ENCODE measurements around the gene XYLT1.
A peak's percentile ranks its signal among the peaks of the same experiment; 100 is the strongest.
"Not testable (repeated sequence)": the region's sequence is repeated elsewhere in the genome, so short reads cannot be mapped to it uniquely, and the experiment has no call there.

The XYLT1 gene

DNA sequence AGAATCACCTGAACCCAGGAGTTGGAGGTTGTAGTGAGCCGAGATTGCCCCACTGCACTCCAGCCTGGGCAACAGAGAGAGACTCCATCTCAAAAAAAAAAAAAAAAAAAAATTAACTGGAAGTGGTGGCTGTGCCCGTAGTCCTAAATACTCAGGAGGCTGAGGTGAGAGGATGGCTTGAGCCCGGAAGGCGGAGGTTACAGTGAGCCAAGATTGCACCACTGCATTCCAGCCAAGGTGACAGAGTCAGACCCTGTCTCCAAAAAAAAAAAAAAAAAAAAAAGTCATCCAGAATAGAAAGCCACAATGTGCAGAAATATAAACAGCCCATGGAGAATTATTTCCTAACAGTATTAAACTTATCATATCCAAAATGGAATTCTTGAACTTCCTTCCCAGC, 11.6 kb upstream of the XYLT1 start:
- not testable (repeated sequence) for DNase-seq

DNA sequence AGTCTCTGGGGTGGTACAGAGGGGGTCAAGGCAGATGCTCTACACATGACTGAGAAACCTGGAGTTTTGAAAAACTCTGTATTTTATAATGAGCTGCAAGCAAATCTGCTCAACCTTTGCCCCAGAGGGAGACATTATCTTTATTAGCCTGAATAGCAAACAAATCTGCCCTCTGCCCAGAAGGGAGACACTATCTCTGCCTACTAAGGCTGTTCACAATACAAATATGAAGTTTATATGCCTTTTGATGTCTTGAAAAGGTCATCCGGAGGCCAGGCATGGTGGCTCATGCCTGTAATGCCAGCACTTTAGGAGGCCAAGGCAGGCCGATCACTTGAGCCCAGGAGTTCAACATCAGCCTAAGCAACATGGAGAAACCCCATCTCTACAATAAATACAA, 11.0 kb upstream of the XYLT1 start:
- DNase-seq, result no peak

DNA sequence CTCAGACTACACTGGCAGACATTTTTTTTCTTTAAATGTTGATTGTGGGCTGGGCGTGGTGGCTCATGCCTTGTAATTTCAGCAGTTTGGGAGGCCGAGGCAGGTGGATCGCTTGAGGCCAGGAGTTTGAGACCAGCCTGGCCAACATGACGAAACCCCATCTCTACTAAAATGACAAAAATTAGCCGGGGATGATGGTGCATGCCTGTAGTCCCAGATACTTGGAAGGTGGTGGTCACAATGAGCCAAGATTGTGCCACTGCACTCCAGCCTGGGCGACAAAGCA, 6.4 kb upstream of the XYLT1 start:
- not testable (repeated sequence) for DNase-seq

DNA sequence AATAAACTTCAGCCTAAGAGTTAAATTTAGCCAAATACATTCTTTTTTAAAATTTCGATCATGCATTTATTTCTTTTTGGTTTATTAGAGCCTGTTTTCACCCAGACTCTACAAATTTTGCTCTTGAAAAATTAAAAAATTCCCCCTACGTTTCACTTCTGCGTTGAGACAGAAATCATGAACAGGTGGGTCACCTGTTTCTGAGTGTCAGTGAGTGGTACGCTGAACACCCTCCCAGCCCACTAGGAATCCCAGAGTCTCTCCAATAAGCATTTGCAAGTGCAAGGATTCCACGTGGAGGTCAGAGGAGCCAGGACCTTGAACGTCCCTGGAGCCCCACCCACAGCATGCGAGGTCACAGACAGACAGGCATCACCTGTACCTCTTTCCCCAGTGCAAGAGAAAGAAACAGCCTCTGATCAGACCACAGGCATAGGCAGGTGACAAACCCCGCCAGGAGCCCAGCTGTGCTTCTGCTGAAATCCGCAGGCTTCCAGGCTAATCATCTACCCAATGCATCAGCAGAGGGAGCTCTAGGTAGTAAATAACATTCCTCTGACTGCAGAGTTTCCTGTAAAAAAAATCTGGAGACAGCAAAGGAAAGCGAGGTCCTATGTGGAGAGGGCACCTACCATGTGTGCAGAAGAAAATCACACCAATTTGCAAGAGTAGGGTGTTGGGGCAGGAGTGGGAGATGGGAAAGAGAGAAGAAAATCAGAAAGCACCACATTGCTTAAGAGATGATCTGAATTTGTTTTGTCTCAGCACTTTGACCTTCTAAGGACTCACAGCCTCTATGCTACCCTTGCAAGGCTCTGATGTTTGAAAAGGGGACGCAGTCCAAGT, 5.9 kb upstream of the XYLT1 start:
- DNase-seq, result peak; percentile 76

DNA sequence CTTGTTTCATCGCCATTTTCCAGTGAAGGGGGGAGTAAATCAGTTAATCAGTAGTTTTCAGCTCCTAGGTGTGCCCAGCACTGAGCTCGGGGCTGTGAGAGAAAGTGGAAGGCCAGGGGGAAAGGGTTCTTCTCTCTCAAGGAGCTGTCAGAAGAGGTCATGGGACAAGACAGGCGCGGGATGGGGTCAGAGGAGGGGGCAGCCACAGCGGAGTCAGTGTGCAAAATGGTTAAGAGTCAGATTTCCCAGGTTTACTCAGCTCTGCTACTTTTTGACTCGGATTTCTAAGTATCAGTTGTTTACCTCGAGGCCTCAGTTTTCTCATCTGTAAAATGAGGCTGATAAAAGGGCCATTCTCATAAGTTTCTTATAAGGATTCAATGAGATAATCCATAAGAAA, 4.3 kb upstream of the XYLT1 start:
- DNase-seq, result no peak

DNA sequence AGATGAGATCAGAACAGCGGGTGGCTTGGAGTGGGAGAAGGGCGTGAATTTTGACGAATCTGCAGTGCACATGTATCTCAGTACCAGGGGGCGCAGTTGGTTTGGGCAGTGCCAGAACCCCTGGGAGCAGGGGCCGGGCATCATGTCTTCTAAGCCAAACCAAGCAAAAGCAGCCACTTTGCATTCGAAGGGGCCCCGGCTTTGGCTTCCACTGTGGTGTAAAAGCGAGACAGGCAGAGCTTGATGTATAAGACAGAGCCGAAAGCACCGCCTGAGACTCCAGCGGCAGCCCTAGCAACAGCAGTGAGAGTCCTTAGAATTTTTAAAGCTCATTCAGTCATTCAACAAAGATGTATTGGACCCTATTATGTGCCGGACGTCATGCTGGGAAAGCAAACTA, 3.8 kb upstream of the XYLT1 start:
- DNase-seq, result no peak

DNA sequence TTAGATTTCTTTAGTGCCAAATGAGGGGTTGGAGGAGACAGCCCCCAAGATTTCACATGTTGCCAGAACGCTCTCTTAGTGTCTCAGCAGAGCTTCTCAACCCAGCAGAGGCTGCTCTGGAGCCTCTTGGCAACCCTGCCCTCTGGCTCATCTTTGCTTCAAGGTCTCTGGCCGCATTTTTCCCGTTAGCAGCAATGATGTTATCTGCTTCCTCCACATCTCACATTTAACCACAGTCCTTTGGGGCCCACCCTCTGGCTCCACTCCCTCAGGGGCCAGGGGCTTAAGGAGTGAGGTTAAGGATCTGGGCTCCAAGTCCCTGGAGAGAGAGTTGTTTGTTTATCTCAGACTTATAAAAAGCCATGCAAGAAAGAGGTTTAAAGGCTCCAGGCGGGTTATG, 3.3 kb upstream of the XYLT1 start:
- DNase-seq, result no peak

DNA sequence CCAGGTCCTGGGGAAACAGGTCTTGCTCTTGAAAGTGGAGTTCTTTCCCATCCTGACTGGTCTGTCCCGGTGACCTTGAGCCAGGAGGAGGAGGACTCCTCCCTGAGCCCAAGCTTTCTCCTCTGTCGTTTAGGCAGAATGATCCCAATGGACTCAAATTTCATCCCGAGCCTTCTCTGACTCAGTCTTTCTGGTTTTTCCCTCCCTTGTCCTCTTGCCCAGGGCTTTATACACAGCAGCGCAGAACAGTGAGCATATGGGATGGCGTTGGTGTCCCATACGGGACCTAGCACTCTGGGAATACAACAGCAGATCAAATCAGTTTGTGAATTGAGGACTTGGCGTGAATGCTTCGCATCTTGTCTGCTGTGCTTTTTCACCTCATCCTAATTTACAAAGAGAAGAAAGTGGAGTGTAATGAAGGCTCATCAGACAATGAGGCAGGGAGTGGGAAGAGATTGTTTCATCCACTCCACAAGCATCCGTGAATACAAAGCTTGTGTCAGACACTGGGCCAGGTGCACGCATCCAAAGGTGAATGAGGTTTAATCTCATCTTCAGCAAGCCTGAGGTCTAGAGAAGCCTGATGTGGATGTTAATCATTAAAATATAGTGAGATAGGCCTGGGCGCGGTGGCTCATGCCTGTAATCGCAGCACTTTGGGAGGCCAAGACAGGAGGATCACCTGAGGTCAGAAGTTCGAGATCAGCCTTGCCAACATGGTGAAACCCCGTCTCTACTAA, 1.1 kb upstream of the XYLT1 start:
- DNase-seq, result no peak

DNA sequence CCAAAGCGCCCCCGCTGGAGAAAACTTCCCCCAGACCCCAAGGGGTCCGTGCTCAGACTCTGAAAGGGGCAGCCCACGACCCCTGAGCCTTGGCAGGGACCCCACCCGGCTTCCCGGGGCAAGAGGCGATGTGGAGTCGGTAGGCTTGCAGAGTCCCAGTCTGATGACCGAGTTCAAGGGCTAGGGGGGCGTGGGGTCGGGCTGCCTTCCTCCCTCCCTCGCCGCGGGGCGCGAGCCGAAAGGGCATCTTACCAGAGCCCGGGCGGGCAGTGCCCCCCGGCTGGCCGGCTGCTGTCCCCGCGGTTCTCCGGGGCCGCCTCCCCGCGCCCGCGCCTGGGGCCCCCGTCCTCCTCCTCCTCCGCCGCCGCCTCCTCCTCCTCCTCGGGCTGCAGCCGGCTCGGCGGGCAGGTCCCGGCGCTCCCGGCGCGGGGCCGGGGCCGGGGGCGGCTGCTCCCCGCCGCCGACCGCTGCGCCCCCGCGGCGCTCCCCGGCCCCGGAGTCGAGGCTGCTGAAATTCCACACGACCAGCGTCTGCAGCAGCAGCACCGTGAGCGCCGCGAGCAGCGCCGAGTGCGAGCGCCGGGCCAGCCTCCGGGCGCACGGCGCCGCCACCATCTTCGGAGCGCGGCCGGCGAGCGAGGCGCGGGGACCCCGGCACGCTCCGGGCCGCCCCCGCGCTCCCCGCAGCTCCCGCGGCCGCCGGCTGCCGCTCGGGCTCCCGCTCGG, 415 bp downstream of the XYLT1 start:
- no peak for DNase-seq

DNA sequence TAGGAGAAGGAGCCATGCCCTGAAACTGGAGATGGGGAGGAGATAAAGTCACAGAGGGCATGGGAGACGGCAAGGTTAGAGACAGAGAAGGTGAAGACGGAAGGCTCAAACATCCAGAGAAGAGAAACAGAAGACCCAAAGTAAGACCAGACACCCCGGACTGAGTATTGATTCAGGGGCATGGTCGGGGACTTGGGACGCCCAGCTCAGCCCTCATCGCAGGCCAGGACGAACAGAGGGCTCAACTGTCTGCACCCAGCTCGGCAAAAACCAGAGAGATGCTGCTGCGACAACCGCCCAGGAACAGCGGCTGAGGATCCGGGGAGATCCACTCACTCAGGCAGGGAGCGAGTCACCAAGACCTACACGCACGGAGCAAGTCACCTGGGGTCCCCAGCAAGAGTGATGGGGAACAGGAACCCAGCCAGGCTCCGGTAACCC, 999 bp downstream of the XYLT1 start:
- no peak for DNase-seq

DNA sequence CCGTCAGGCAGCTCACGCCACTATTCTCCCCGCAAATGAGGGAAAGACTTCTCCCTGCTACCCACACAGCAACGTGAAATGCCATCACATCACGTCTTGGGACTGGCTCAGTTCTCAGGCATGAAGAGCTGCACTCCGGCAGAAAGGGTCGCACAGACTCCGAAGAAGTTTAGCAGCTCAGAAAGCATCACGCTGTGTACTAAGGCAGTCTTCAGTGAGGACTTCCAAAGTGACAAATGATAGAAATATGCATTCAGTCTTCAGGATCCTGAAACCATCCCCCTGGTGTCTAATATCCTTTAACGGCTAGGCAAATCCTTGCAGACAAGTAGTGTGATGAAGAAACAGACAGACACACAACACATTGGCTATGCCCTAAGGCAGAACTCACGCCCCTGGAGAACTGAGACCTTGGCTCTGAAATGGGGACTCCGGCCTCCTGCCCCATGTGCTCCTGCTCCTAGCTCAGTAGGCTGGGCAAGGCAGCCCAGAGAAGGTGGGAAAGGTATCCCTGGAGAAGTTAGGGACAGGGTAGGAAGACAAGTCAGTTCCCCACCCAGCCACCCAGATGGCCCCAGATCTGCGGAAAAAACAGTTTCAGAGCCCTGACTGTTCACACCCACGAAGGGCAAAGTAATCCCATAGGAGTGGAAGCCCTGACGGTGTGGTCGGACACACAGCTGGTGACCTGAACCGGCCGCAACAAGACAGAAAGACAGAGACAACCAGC, 1.6 kb downstream of the XYLT1 start:
- DNase-seq, result no peak

DNA sequence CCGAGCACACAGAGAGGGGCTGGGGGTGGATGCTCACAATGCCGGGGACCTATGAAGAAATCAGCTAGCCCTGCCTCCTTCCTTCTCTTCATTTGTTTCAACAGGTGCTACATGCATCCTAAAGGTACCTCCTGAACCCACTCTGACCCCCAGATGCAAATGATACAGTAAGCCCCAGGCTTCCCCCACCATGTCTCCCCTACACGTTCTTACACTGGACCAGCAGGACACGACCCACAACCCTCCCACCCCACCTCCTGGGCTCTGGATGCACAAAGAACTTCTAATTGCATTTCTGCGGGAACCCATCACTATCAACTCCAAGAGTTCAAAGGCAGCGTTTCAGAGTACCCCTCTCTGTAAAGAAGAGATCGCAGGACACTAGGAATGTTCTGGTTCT, 2.1 kb downstream of the XYLT1 start:
- no peak for DNase-seq

DNA sequence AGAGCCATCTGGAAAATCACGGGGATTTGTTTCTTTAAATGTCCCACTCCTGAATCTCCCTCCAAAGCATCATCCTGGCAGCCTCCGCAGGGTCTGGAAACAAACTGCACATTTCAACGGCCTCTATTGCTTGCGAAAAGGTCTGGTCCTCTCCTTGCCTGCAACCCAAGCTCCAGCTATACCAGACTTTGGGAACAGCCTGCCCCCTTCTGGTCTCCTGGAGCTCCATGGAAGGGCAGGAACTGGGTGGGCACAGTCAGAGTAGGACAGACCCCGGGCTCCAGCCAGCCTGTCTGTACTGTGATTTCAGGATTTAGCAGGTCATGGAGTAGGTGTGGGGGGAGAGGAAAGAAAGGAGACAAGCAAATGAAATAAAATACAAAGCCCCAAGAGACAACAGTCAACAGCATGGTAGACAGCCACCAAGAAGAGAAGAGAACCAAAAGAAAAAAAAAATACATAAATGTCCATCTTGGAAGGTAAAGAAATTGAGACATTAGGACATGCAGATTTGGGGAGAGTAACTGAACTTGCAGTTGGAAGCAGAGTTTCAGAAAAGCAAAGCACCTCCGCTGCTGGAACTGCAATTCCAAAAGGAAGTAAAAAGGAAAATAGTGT, 2.7 kb downstream of the XYLT1 start:
- no peak for DNase-seq

DNA sequence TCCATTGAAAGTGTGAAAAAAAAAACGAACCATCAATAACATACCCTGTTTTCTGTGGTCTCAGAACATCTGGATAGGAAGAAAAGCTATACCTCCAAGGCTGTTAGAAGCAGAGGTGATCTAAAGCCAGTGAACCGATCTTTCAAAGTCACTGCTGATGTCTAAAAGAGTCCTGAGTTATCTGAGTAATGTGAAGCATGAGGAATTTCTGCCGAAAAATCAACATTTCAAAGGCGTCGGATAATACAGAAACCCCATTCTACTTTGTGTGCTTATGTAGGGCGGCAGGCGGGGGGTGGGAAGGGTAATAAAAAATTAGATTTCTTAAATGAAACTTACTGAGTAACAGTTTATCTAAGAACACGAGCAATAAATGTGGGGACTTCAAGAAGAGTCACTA, 3.9 kb downstream of the XYLT1 start:
- no peak for DNase-seq

DNA sequence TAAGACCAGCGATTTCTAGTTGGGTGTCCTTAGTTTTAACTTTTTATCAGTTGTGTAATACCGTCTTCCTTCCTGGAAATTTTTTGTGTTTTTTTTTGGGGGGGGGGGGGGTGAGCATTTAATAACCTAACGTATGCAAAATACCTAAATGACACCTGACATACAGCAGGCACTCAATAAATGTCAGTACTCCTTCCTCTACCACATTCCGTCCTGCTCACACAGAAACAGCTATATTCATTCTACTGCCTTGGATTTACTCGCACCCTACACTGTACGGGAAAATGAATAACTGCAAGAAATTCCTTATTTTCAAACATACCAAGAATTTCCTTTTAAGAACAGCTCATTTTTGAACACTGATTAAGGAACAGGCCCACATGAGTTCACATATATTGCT, 5.3 kb downstream of the XYLT1 start:
- no peak for DNase-seq

DNA sequence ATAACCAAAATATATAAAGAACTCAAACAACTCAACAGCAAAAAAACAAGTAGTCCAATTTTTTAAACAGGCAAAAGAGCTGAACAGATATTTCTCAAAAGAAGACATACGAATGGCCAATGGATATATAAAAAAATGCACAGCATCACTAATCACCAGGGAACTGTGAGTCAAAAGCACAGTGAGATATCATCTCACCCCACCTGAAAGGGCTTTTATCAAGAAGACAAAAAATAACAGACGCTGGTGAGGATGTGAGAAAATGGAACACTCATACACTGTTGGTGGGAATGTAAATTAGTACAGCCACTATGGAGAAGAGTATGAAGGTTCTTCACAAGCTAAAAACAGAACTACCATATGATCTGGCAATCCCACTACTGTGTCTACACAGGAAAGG, 7.4 kb downstream of the XYLT1 start:
- no peak for DNase-seq

DNA sequence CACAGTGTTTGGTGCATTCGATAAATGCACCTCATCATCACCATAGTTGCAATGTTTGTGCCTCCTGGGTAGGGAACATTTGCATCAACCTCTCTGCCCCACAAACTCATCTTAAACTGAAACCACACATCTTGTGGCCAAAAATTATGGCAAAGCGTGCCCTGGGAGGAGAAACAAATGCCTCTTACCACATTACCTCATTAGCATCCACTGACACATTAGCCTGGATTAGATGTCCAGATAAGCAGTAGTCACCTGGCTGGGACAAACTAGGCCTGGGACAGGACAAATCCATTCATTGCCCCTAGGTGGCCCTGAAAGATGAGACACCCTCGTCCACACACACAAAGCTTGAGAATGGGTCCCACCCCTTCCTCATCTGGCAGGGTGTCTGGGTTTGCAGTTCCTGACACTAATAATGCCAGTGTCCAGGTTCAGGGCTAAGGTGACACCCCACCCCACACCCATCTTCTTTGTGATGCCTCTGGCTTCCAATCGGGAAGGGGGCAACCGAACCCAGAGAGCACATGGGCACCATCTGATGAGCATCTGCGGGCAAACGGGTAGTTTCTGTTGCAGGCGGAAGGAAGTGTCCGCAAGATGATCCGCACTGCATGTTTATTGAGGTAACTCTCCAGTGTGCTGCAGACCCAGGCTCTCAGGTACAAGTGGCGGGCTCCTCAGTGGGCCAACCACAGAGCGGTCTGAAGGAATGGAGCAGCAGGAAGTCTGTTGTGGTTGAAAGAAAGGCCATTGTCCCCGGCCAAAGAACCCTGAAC, 8.6 kb downstream of the XYLT1 start:
- DNase-seq, result peak; percentile 40

DNA sequence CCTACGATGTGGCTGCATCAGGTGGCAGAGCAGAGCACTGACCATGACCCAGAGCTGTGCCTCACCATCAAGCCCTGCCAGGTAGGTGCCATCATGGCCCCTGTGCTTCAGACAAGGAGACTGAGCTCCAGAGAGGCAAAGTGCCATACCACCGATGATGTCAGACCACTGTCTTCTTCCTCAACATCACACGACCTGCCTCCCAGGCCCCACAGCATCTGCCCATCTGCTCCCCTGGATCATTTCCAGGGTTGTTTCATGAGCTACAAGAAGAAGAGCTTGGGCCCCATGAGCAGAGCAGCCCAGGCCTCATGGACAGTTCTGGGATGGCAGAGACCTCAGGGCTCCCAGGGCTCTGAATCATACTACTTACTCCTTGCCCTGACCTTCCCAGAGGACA, 9.9 kb downstream of the XYLT1 start:
- no peak for DNase-seq

DNA sequence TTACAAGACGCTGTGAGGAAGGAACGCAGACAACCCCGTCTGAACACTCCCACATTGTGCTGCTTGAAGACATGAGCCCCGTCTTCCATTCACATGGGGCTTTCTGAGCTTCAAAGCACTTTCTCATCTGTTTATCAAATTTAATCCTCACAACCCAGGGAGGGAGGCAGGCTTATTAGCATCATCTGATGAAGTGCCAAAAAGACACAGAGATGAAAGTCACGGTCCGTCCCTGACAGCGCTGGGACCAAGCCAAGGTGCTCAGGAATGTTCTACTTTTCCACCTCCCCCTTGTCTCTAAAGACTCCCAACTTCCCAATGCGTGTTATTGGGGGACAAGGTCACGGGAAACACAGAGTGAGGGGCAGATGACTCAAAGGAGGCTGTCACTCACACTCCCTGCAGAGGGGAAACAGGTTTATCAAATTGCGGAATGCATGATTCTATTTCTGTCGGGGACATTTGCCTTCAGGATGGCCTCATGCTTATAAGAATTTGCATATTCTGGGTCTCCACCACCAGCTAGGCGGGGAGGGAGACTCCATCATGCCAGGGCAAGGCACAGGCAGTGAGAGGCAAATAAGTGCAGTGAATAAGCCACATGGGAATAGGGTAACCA, 10.7 kb downstream of the XYLT1 start:
- no peak for DNase-seq

DNA sequence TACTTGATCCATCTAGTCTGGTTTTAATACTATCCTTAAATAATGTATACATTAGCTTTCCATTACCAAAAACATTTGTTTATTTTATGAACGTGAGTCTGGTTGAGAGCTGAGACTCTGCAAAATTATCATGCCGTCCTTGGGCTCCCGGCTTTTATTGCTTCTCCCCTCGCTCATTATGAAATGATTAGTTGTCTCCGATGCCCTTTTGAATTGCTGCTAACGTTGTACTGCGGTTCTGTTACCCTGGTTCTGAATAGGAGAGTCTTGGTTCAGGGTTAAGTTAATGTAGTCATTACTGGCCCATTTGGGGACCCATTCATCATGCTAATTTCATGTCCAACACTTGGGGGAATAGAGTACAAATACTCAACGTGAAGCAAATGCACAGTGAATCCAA, 12.8 kb downstream of the XYLT1 start:
- no peak for DNase-seq

DNA sequence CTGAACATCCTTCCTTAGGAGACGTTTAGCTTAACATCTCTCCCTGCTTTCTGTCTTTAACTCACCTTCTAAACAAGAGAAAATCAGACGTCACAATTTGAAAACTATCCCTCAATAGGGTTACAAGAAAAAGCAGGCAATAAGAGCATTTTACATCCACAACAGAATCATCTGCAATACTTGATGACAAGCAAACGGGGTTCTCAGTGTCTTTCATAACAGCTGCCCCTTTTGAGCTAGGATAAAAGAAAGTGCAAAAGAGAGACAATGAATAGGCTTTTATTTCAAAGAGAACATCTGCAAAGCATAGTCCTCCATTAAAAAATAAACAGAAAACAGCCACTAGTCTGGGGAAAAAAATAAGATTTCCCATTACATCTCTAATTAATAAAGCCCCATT, 13.2 kb downstream of the XYLT1 start:
- no peak for DNase-seq
